Small intestine (tissue), 7 donors: ENCODE results near the gene PPP1R3E. TPM values are rescaled to one million over a fixed set of nuclear protein-coding genes. Genes with fewer than 3 reads are reported as not detected.
A peak's percentile ranks its signal among the peaks of the same experiment; 100 is the strongest.

Experiments used
- DNase-seq, 2 donors: peaks; one replicate each; pipeline versions ENCODE4 v3.0.0 to v3.0.0-alpha.2; 2013
- FAIRE-seq: peaks from 2 replicates; lab custom pipeline; 2012; peaks lifted over from hg19 to GRCh38; lab: Jason Lieb, UNC
- H3K27ac ChIP-seq, 3 donors: one replicate each; pipeline ENCODE4 v1.5.1; 2013; ENCODE audit warnings: low read length in 2 of 3, mild to moderate bottlenecking in 2 of 3, control low read depth in 1 of 3, inconsistent platforms in 1 of 3, low read depth in 1 of 3, moderate library complexity in 1 of 3
- H3K27me3 ChIP-seq, 3 donors: one replicate each; pipeline ENCODE4 v1.6.1; 2013; ENCODE audit warnings: low read length in 3 of 3, inconsistent platforms in 1 of 3; ENCODE audit not compliant: control insufficient read depth in 3 of 3, insufficient read depth in 3 of 3
- H3K36me3 ChIP-seq, 3 donors: one replicate each; pipeline ENCODE4 v1.6.1; 2013; ENCODE audit warnings: low read length in 3 of 3, inconsistent platforms in 1 of 3, low read depth in 1 of 3, mild to moderate bottlenecking in 1 of 3, moderate library complexity in 1 of 3; ENCODE audit not compliant: control insufficient read depth in 3 of 3, insufficient read depth in 2 of 3
- H3K4me1 ChIP-seq, 3 donors: one replicate each; pipeline ENCODE4 v1.6.1; 2013; ENCODE audit warnings: low read length in 2 of 3, inconsistent platforms in 1 of 3, low read depth in 1 of 3, mild to moderate bottlenecking in 1 of 3, moderate library complexity in 1 of 3; ENCODE audit not compliant: control insufficient read depth in 3 of 3, insufficient read depth in 2 of 3
- H3K4me3 ChIP-seq, 3 donors: one replicate each; pipeline ENCODE4 v1.5.1; 2013; ENCODE audit warnings: low read length in 3 of 3, control low read depth in 1 of 3, inconsistent platforms in 1 of 3, low read depth in 1 of 3, mild to moderate bottlenecking in 1 of 3, moderate library complexity in 1 of 3
- H3K9me3 ChIP-seq, 2 donors: one replicate each; pipeline ENCODE4 v1.6.1; 2013; ENCODE audit warnings: low read depth in 1 of 2, low read length in 1 of 2; ENCODE audit not compliant: control insufficient read depth in 2 of 2, insufficient read depth in 1 of 2
- WGBS, 3 donors: extraction: QIAGEN DNeasy Blood & Tissue Kit; methylation state at CpG; one replicate each; pipeline ENCODE4 v1.1.7; 2013; 5-methylcytosine and 5-hydroxymethylcytosine counted together
- polyA plus RNA-seq, 4 donors: library from polyadenylated mRNA; stranded (reverse) in 3 of 4; unstranded in 1 of 4; fragments of 200-250 nt in 3 of 4; fragments of 120-200 nt in 1 of 4; gene quantifications; one replicate each; pipeline versions ENCODE4 v1.2.1 to v1.2.3, GENCODE V29; 2013
- donor health status: healthy with polysubstance abuse.
- donor health status: control.
- donor health status: control.
- donor health status: Bipolar disorder and iron deficiency.
- donor health status: healthy.

The PPP1R3E gene
- polyA plus RNA-seq, 4 donors, result 6.7 to 27.0 (median 14.5) TPM

DNA sequence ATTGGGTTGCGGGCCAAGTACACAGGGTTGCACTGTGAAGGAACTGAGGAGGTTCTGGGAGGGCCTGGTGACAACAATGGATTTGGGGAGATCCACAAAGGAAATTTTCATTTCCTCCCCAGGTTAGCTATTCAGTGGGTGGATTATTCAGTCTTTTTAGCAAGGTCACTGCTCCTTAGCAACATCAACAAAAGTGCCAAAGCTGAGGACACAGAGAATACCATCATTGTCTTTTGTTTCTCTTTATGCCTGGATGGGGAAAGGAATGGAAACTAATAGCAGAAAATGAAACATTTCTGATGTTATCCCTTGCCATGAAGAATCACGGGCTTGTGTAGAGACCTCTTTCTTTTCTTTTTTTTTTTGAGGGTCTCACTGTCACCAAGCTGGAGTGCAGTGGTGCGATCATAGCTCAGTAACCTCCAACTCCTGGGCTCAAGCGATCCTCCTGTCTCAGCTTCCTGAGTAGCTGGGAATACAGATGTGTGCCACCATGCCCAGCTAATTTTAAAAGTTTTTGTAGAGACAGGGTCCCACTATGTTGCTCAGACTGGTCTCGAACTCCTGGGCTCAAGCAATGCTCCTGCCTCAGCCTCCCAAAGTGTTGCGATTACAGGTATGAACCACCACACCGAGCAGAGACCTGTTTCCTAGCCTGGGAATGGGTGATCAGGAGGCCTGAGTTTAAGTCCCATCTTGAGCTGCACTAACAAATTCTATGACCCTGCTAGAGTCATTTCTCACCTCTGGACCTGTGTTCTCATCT, 6.5 kb downstream of the PPP1R3E start:
- FAIRE-seq, result no peak
- no peak overlapping the region for H3K27ac ChIP-seq
- WGBS, 3 donors, result 90 to 97% (median 94%) methylated on average over 7 of the region's 7 CpGs
- no peak overlapping the region for H3K4me3 ChIP-seq
- H3K9me3 ChIP-seq, result no peaks in the 10 kb centered on the region
- H3K4me1 ChIP-seq, result peaks cover 0 to 17% (median 0%) of the 10 kb centered on the region in 3 donors
- DNase-seq, result no peak
- peaks cover 0 to 19% (median 2%) of the 10 kb centered on the region in 3 donors for H3K36me3 ChIP-seq
- H3K27me3 ChIP-seq, result peaks cover 0 to 6% (median 0%) of the 10 kb centered on the region in 3 donors

DNA sequence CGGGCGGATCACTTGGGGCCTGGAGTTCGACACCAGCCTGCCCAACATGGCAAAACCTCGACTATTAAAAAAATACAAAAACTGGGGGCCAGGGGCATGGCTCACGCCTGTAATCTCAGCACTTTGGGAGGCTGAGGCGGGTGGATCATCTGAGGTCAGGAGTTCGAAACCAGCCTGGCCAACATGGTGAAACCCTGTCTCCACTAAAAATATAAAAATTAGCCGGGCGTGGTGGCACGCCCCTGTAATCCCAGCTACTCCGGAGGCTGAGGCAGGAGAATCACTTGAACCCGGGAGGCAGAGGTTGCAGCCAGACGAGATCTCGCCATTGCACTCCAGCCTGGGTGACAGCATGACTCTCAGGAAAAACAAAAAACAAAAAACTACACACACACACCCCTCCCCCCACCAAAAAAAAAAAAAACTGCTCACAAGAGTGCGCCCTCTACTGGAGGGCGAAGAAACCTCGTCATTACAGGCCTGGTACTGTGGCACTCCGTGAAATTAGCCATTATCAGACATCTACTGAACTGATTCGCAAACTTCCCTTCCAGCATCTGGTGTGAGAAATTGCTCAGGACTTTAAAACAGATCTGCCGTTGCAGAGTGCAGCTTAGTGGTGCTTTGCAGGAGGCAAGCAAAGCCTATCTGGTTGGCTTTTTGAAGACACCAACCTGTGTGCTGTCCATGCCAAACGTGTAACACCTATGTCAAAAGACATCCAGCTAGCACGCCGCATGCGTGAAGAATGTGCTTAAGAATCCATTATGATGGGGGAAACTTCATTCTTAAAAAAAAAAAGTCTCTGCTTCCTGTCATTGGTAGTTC, 7.7 kb downstream of the PPP1R3E start:
- H3K9me3 ChIP-seq, result no peaks in the 10 kb centered on the region
- DNase-seq, result peak; percentile 66 to 72
- H3K27me3 ChIP-seq, result peaks cover 0 to 6% (median 0%) of the 10 kb centered on the region in 3 donors
- FAIRE-seq, result no peak
- H3K4me3 ChIP-seq, result no peak overlapping the region
- peaks cover 0 to 13% (median 0%) of the 10 kb centered on the region in 3 donors for H3K4me1 ChIP-seq
- H3K27ac ChIP-seq, result no peak overlapping the region
- peaks cover 0 to 19% (median 2%) of the 10 kb centered on the region in 3 donors for H3K36me3 ChIP-seq
- WGBS, 3 donors, result 16 to 32% (median 25%) methylated on average over 24 of the region's 24 CpGs

DNA sequence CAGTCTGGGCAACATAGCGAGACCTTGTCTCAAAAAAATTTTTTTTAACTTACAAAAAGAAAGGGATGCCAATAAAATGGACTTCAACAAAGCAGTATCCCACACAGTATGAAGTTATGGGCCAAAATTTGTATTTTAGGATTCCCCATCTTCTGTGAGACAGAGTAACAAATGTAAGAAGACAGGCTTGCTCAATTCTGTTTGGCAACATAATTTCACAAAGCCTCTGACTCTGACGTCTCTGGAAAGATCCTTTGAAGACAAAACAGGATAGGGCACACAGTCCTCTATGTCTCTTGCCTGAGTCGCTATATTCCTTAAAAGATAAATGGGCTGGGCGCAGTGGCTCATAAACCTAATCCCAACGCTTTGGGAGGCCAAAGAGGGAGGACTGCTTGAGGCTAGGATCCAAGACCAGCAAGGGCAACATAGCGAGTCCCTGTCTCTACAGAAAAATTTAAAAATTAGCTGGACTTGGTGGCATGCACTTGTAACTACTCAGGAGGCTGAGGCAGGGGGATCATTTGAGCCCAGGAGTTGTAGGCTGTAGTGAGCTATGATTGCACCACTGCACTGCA, 15.7 kb downstream of the PPP1R3E start:
- Histone ChIP-seq H3K27ac (peak overlapping the region; percentile 95 to 98 (median 96)), H3K4me1 (peaks cover 0 to 8% (median 0%) of the 10 kb centered on the region in 3 donors), H3K27me3 (no peaks in the 10 kb centered on the region), H3K36me3 (peaks cover 0 to 2% (median 0%) of the 10 kb centered on the region in 3 donors), H3K4me3 (peak overlapping the region in 2 of 3 donors; percentile 78 to 99), H3K9me3 (no peaks in the 10 kb centered on the region)
- WGBS, 3 donors, result 40 to 53% (median 49%) methylated on average over 6 of the region's 6 CpGs
- no peak for FAIRE-seq
- DNase-seq, result no peak

DNA sequence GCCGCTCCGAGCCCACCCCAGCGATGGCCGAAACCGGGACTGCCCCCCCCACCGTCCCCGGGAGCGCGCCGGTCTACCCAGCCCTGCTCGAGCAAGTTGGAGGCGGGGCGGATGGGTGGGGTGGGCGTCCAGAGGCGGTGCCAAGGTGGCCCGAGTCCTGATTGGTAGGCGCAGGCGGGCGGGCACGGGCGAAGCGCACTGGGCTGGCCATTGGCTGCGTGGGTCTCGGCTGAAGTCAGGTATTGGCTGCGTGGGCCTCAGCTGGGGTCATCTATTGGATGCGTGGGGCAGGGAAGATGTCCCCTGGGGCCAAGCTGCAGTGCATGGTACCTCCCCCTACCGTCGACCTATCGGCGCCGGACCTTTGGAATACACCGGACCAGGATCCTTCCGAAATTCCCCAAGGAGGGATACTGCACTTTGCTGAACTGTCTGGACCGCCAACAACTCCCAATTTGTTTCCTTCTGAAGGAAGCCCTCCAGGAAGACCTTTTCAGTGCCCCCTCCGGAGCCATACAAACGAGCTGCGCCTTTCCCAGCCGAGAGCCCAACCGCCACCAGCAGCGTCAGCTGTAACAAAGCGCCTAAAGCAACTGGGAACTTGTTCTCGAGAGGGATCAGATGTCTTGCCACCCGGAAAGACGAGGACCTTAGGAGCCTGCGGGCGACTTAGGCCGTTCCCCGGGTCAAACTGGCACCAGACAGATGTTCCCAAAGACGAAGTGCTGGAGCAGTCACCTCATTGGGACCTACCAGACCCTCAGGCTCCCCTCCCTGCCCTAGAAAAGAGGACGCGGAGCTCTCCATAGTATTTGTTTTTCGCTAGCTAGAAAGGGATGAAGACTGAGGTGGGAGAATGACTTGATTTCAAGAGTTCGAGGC, 16.4 kb downstream of the PPP1R3E start, which contains the start of gene HOMEZ:
TSS of gene HOMEZ (minus strand) at position 113 of the 882 bp plus-strand sequence. CDS start 180 bp downstream, outside the sequence.
- Histone ChIP-seq H3K9me3 (no peaks in the 10 kb centered on the region), H3K36me3 (peaks cover 0 to 2% (median 0%) of the 10 kb centered on the region in 3 donors), H3K4me1 (peaks cover 0 to 8% (median 0%) of the 10 kb centered on the region in 3 donors), H3K27ac (peak within 1 kb of the TSS; percentile 95 to 98 (median 96)), H3K27me3 (no peaks in the 10 kb centered on the region), H3K4me3 (peak within 1 kb of the TSS; percentile 76 to 99 (median 78))
- no peak for FAIRE-seq
- peak; percentile 98 to 99 for DNase-seq
- 0 to 1% (median 0%) methylated on average over 53 of the region's 53 CpGs for WGBS, 3 donors

DNA sequence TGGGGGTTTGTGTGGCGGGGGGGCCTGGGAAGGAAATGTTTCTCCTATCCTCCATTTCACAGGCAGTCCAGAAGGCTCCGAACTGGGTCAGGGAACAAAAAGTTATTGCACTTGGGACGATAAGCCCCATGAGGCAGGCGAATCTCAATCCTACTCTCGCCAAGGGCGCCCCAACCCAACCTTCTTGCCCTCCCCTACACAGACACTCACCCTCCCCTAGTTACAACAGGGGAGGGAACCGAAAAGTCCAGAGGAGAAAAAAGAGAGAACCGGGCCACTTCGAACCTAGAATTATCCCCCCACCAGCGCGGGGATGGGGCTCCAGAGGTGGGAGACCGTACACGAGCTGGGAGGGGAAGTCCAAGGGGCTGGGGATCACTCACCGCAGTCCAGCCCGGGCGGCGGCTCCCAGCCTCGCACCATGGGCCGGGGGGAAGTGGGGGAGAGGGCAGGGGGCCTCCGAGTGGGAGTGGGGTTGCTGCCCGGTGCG, 17.1 kb downstream of the PPP1R3E start:
- WGBS, 3 donors, result 0% methylated on average over 17 to 22 of the region's 22 CpGs
- Histone ChIP-seq H3K9me3 (no peaks in the 10 kb centered on the region), H3K27me3 (no peaks in the 10 kb centered on the region), H3K4me1 (peaks cover 0 to 8% (median 0%) of the 10 kb centered on the region in 3 donors), H3K4me3 (peak overlapping the region; percentile 76 to 99 (median 78)), H3K36me3 (peaks cover 0 to 2% (median 0%) of the 10 kb centered on the region in 3 donors), H3K27ac (peak overlapping the region; percentile 69 to 93 (median 84))
- FAIRE-seq (no peak), DNase-seq (no peak)

DNA sequence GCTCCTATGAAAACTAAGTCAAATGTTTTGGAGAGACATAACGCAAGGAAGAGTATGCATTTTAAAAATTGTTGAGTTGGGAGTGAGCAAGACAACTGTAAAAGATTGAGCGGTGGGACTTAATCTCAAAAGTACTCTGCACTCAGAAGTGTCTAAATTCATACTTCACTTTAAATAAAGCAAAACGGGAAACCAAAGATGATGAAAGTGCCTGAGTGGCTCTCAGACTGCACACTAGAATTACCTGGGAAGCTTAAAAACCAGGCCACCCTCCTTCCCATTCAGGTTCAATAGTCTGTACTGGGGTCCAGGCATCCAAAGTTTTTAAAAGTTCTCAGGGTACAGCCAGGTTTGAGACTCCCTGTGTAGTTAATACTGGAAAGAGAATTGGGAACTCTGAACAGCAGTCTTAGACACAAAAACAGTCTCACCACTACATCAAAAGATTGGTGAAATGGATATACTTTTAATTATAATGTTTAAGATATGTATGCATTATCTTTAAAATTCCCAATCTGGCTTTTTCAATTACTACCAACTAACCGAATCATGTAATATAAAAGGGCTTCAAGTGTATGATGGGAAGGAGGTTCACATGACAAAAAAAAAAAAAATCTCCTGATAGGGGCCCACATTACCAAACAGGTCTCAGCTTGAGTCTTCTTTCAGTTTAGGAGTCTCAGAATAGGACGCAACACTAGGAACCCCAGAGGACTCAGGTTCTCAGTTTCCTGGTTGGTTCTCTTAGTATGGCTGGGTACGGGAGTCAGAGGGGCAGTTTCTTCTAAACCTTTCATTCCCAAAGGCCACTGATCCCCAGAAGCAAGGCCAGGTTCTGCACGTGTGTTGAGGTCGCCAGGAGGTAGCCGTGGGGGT, 17.8 kb downstream of the PPP1R3E start:
- Histone ChIP-seq H3K36me3 (peaks cover 0 to 3% (median 2%) of the 10 kb centered on the region in 3 donors), H3K27me3 (no peaks in the 10 kb centered on the region), H3K27ac (peak overlapping the region; percentile 69 to 93 (median 84)), H3K4me1 (peaks cover 0 to 13% (median 0%) of the 10 kb centered on the region in 3 donors), H3K4me3 (peak overlapping the region; percentile 76 to 99 (median 78)), H3K9me3 (no peaks in the 10 kb centered on the region)
- DNase-seq (peak; percentile 59 to 68), FAIRE-seq (no peak)
- WGBS, 3 donors, result 20 to 29% (median 24%) methylated on average over 9 of the region's 9 CpGs

DNA sequence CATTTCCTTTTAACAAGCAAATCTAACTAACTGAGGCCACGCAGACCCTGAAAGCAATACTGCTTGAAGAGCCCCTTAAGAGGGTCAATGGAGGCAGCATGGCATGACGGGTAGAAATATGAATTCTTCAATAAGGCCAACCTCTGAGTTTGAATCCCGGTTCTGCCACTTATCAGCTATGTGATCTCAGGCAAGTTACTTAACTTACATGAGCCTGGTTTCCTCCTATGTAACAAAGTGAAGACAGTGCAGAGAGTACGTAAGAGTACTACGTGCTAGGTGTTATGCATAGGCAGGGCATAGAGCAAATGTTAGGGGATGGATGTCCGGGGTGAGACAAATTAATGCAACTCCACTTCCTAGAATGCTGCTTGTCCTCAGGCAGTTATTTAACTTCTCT, 21.4 kb downstream of the PPP1R3E start:
- peaks cover 0 to 13% (median 0%) of the 10 kb centered on the region in 3 donors for H3K4me1 ChIP-seq
- WGBS, 3 donors, result 91 to 93% (median 92%) methylated on average over 6 of the region's 6 CpGs
- peaks cover 0 to 22% (median 2%) of the 10 kb centered on the region in 3 donors for H3K36me3 ChIP-seq
- FAIRE-seq, result no peak
- H3K27me3 ChIP-seq, result no peaks in the 10 kb centered on the region
- no peaks in the 10 kb centered on the region for H3K9me3 ChIP-seq
- no peak overlapping the region for H3K27ac ChIP-seq
- no peak overlapping the region for H3K4me3 ChIP-seq
- DNase-seq, result no peak
